Keratinocyte (primary cell): ENCODE results near the gene PARP4.
"Not testable (repeated sequence)": the region's sequence is repeated elsewhere in the genome, so short reads cannot be mapped to it uniquely, and the experiment has no call there.

Experiments used
- EZH2 ChIP-seq: IDR thresholded peaks from one replicate; pipeline ENCODE4 v1.6.1; 2012; ENCODE audit warnings: inconsistent platforms, mild to moderate bottlenecking, low read length, moderate library complexity
- TF ChIP-seq, protein P1 (sequence below), 3 experiments: IDR thresholded peaks in 1 of 3; conservative IDR thresholded peaks in 1 of 3; optimal IDR thresholded peaks in 1 of 3; 2 replicates in 2 of 3; 3 replicates in 1 of 3; pipeline versions ENCODE3 to v1.5.1; 2011; ENCODE audit warnings: low read length in 3 of 3, mild to moderate bottlenecking in 3 of 3, moderate library complexity in 2 of 3, control low read depth in 1 of 3, inconsistent platforms in 1 of 3; ENCODE audit not compliant: insufficient read depth in 2 of 3; ENCODE audit errors: extremely low read depth in 1 of 3

DNA sequence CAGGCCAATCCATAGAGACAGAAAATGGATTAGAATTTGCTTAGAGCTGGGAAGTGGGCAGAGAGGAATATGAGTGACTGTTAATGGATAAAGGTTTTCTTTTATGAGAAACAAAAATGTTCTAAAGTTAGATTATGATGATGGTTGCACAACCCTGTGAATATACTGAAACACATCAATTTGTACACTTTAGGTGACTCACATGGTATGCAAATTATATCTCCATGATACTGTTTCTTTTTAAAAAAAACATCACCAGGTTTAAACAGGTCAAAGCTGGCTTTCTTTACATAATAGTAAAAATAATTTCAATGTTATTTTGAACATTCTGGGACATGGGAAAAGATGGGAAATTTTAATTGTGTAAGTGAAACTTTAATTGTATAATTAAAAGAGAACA, 131.7 kb downstream of the PARP4 start:
- TF ChIP-seq, protein P1, sequence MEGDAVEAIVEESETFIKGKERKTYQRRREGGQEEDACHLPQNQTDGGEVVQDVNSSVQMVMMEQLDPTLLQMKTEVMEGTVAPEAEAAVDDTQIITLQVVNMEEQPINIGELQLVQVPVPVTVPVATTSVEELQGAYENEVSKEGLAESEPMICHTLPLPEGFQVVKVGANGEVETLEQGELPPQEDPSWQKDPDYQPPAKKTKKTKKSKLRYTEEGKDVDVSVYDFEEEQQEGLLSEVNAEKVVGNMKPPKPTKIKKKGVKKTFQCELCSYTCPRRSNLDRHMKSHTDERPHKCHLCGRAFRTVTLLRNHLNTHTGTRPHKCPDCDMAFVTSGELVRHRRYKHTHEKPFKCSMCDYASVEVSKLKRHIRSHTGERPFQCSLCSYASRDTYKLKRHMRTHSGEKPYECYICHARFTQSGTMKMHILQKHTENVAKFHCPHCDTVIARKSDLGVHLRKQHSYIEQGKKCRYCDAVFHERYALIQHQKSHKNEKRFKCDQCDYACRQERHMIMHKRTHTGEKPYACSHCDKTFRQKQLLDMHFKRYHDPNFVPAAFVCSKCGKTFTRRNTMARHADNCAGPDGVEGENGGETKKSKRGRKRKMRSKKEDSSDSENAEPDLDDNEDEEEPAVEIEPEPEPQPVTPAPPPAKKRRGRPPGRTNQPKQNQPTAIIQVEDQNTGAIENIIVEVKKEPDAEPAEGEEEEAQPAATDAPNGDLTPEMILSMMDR (optimal IDR thresholded peaks at IDR 0.05 in 1 of 3, IDR thresholded peaks at IDR 0.05 in 1 of 3, conservative IDR thresholded peaks at IDR 0.05 in 1 of 3; ENCODE audit: extremely low read depth in 1 of 3, insufficient read depth in 2 of 3, low read length in 3 of 3) = not testable (repeated sequence)
- not testable (repeated sequence) for TF ChIP-seq EZH2
